Stimulated activated CD8-positive, alpha-beta memory T cell treated with anti-CD3 and anti-CD28 coated beads, Interleukin-7, amount 100 ng/mL, for 24 hours (primary cell): ENCODE results near the gene EMC1.
"Not testable (repeated sequence)": the region's sequence is repeated elsewhere in the genome, so short reads cannot be mapped to it uniquely, and the experiment has no call there.

Experiments
- DNase-seq: peaks from one replicate; pipeline ENCODE4 v3.0.0-alpha.2; 2020; ENCODE audit warnings: low read depth

The EMC1 gene

GRCh38 chr1:19251305-19252196, at the start of gene EMC1, which contains the start of gene MRTO4:
Gene EMC1 (minus strand): TSS chr1:19251524. CDS start chr1:19251509, 15 bp downstream.
Gene MRTO4 (plus strand): TSS chr1:19251805. CDS start chr1:19251836, 31 bp downstream.
- DNase-seq, result peak; percentile 83

DNA sequence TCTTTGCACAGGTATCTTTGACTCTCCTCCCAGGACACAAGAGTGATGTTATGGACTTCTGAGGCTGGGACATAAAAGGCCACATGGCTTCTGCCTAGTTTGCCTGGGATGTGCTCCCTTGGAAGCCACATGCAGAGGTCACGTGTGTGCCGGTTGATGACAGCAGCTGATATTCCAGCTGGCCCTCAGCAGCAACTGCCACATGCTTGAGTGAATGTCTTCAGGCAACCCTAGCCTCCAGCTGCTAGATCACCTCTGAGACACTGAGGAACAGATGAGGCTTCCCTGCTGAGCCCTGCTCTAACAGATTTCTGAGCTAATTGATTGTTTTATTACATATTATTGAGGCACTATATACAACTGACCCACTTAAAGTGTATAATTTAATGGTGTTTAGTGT, 48.9 kb upstream of the EMC1 start:
- DNase-seq, result no peak

DNA sequence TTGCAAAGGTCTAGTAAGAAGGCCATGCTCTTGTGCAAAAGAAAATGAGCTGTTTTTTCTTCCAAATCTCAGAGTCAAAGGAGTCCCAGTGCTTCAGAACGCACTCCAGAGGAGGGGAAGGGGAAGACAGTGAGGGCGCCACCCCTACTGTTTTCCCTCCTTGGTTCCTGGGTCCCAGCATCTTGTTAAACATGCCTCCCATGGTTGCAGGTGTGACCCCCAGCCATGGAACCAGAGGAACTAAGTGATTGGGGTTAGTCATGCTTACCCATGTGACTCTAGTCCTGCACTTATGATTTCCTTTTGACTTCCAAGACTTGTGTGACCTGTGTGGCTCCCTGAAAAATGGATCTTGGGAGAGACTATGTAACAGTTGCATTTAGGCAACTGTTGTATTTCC, 43.3 kb upstream of the EMC1 start:
- no peak for DNase-seq

GRCh38 chr1:19289244-19289643, 37.9 kb upstream of the EMC1 start:
- DNase-seq, result no peak

GRCh38 chr1:19288324-19289241, 37.3 kb upstream of the EMC1 start, which contains the start of gene AKR7A3:
Gene AKR7A3 (minus strand): TSS chr1:19288770. CDS start chr1:19288709, 61 bp downstream.
- DNase-seq, result peak; percentile 52

DNA sequence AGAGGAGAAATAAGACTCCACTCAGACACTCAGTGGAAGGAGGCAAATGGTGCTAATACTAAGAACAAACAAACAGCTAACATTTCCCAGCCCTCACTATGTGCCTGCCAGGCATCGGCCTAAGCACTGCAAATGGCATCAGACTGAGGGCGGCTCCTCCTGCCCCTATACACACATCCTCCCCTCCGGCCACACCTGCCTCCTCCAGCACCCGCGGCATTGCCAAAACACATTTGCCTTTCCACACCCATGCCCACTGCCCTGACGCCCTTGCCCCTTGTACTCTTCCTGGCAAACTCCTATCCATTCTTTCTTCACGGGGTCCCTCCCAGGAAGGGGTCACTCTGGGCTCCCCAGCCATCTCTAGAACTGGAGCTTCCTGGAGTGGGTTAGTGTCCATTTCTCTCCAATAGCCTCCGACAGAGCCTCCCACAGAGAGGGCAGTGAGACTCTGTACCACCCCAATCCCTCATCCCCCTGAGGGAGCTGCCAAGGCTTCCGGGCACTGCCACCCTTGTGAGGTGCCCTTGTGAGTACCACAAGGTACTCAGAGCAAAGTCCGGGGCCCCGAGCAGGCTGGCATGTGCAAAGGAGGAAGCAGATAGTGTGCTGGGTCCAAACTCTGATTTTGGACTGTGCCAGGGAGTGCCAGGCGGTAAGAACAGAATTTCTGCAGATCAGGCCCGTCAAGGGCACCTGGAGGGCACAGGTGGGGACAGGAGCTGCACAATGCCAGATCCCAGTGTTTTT, 36.3 kb upstream of the EMC1 start:
- no peak for DNase-seq

DNA sequence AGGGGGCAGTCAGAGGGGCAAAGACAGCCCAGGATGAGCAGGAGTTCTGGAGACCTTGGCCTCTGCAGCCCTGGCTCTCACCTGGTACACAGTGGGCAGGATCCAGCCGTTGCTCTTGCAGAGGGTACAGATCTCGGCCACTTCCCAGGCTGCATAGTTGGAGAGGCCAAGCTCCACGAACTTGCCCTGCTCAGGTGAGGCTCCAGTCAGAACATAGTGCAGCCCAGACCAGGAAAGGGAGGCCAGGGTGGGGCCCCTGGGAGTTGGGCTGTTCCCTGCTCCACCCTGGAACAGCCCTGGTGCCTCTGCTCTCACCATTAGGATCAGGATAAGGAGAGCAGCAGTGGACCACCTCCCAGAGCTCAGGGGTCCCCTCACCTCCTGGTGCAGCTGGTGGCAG, 34.5 kb upstream of the EMC1 start:
- not testable (repeated sequence) for DNase-seq

GRCh38 chr1:19285366-19285765, 34.0 kb upstream of the EMC1 start:
- not testable (repeated sequence) for DNase-seq

DNA sequence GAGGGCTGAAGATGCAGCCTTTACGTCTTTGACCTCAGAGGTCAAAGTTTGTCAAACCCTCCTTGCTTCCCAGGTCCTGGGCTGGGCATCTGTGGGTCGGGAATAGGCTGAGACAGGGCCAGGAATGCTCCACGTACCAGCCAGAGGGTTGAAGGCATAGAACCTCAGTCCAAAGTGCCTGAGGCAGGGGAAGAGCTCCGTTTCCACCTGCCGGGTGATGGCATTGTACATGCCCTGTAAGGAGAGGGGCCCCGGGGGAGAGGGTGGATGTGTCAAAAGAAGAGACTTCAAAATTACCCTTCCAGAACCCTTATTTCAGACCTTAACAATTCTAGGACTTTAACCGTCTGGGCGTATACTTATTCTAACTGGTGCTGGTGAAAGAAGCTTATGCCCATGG, 33.6 kb upstream of the EMC1 start:
- DNase-seq, result no peak

DNA sequence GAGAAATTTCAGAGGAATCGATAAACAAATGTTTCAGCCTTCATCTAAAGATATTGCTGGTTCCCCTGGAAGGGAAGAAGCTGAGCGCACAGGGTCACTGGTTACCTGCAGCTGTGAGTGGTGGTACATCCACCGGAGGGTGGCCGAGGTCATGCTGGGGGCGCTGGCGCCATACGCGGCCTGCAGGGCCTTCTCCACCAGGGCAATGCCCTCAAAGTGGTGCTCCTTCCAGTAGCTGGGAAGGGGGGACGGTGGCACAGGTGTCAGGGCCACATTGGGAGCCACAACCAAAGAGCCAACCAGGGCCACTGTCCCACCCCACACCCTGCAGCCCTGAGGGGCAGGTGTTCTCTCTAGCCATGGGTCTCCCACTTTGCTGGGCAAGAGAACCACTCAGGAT, 32.6 kb upstream of the EMC1 start:
- DNase-seq, result no peak

GRCh38 chr1:19274636-19275035, 23.3 kb upstream of the EMC1 start:
- no peak for DNase-seq

DNA sequence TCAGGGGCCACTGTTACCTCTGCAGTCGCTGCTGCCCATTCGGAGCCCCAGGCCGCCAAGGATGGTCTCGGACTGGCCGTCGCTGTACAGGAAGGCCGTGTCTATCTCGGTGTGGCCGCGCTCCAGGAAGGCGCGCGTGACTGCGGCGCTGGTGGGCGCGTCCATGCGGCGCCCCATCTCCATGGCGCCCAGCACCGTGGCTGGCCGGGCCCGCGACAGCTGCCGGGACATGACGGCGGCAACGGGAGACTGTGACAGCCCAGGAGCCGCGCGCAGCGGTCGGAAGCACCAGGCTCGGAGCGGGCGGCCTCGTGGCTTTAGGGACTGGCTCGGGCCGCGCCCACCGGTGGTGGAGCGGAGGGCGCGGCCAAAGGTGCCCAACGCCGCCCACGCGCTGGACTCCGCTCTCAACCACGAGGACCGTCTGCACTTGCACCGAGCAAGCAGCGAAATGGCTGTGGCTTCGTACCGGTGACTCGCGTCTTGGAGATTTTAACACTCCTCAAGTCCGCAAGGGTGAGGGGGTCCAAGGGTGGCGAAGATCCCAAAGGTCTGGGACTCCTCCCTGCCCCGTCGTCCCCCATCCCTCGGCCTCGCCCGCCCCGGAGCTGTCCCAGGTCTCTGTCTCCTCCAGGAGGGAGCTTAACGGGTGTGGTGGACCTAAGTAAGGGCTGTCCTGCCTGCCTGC, 22.7 kb upstream of the EMC1 start:
- DNase-seq, result not testable (repeated sequence)

- DNase-seq, result no peak
Observed at GRCh38 chr1:19273106-19273843, 22.0 kb upstream of the EMC1 start.

DNA sequence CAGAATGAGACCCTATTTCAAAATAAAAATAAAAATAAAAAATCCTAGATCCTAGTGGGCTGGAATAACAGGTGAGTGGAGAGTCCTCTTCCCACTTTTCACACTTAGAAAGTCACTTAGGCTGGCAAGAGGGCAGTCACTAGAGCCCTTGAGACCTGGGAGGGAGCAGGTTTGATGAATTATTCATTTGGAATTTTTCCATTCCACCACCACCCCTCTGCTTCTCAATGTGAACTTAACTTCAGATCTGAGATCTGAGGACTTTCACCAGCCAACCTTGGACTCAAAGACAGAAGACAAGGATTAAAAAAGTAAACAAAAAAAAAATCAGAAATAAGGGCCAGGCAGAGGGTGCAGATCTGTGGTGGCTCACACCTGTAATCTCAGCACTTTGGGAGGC, 20.7 kb upstream of the EMC1 start:
- no peak for DNase-seq

DNA sequence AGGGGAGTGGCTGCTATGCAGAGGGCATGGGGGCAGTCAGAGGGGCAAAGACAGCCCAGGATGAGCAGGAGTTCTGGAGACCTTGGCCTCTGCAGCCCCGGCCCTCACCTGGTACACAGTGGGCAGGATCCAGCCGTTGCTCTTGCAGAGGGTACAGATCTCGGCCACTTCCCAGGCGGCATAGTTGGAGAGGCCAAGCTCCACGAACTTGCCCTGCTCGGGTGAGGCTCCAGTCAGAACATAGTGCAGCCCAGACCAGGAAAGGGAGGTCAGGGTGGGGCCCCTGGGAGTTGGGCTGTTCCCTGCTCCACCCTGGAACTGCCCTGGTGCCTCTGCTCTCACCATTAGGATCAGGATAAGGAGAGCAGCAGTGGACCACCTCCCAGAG, 19.0 kb upstream of the EMC1 start:
- DNase-seq, result not testable (repeated sequence)

- not testable (repeated sequence) for DNase-seq
Observed at GRCh38 chr1:19269427-19270342, 18.4 kb upstream of the EMC1 start.

GRCh38 chr1:19268445-19268844, 17.1 kb upstream of the EMC1 start:
- no peak for DNase-seq

GRCh38 chr1:19262744-19263143, 11.4 kb upstream of the EMC1 start:
- DNase-seq, result no peak

DNA sequence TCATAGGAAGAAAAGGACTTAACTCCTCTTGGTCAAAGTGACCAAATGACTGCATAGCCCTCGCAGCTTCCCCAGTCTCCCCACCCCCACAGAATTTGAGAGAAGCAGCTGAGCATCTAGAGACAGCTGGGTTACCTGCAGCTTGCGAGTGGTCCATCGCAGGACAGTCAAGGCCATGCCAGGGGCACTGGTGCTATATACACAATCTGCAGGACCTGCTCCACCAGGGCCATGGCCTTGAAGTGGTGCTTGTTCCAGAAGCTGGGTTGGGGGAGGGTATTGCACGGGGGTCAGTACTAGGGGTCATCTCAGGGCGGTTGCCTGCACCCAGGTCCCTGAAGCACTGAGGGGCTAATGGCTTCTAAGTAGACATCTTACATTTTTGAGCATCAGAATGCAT, 10.7 kb upstream of the EMC1 start:
- no peak for DNase-seq
